ENCODE results near the gene CLEC18B.
A peak's percentile ranks its signal among the peaks of the same experiment; 100 is the strongest.
"Not testable (repeated sequence)": the region's sequence is repeated elsewhere in the genome, so short reads cannot be mapped to it uniquely, and the experiment has no call there.

Gene CLEC18B

DNA sequence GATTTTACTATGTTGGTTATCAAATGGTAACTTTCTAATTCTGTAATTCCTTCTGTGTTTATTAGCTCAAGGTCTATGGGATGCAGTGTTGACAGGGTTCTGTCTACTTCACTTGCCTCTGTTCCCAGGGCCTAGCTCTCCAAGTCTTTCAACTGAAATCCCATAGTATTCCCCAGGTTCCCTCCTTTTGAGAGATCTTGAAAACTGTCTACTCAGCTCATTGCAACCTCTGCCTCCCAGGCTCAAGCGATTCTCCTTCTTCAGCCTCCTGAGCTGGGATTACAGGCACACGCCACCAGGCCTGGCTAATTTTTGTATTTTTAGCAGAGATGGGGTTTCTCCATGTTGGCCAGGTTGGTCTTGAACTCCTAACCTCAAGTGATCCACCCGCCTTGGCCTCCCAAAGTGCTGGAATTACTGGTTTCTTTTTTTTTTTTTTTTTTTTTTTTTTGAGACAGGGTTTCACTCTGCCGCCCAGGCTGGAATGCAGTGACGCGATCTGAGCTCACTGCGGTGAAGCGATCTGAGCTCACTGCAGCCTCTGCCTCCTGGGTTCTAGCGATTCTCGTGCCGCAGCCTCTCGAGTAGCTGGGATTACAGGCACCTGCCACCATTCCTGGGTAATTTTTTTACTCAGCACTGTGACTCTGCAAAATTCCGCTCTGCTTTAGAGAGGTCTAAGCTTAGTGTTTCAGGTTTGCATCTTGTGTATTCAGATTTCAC is 22.5 kb upstream of the CLEC18B start:
- not testable (repeated sequence) for DNase-seq (ENCODE audit: low read depth in 2 of 2)

GRCh38 chr16:74439685-74440084 is 18.4 kb upstream of the CLEC18B start:
- DNase-seq (ENCODE audit: low read depth in 2 of 2) = no peak

- no peak for DNase-seq (ENCODE audit: low read depth in 2 of 2)
Measured at GRCh38 chr16:74438492-74438979, 17.3 kb upstream of the CLEC18B start.

- no peak for DNase-seq (ENCODE audit: low read depth in 2 of 2)
Measured at GRCh38 chr16:74431516-74431915, 10.2 kb upstream of the CLEC18B start.

DNA sequence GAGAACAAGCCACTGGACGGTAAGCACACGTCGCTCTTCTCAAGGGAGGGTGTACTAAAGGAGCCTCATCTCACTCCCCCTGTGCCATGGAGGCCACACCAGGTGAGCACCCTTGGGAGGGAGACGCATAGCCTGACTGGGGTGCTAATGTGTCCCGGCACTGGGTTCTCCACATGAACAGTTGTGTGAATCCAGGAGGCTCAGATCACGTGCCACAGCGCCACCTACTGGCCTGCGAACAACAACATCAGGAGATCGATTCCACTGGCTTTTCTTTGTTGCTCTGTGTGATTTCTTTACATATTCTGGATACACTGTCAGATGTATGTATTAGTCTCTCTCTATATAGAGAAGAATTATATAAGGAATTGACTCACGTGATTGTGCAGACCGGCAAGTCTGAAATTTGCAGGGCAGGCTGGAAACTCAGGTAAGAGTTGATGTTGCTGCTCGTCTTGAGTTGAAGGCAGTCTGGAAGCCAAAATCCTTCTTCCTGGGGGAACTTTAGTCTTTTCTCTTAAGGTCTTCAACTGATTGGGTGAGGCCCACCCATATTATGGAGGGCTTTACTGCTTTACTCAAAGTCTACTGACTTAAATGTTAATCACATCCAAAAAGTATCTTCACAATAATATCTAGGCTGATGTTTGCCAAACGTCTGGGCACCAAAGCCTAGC is 8.9 kb upstream of the CLEC18B start:
- peak; percentile 5 to 11 for DNase-seq (ENCODE audit: low read depth in 2 of 2)

- DNase-seq (ENCODE audit: low read depth in 2 of 2) = not testable (repeated sequence)
Measured at GRCh38 chr16:74428493-74428892, 7.2 kb upstream of the CLEC18B start.

DNA sequence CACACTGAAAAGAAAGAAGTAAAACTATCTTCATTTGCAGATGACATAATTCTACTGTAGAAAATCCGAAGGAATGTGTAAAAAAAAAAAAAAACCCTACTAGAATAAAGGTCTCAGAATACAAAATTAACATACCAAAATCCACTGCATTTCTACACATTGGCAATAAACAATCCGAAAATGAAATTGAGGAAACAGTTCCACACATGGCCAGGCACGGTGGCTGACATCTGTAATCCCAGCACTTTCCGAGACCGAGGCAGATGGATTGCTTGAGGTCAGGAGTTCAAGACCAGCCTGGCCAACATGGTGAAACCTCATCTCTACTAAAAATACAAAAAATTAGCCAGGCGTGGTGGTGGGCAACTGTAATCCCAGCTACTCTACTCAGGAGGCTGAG is 4.5 kb upstream of the CLEC18B start:
- DNase-seq (ENCODE audit: low read depth in 2 of 2) = not testable (repeated sequence)

GRCh38 chr16:74423721-74424120 is 2.4 kb upstream of the CLEC18B start:
- not testable (repeated sequence) for DNase-seq (ENCODE audit: low read depth in 2 of 2)

- not testable (repeated sequence) for DNase-seq (ENCODE audit: low read depth in 2 of 2)
Measured at GRCh38 chr16:74422086-74422485, 808 bp upstream of the CLEC18B start.

DNA sequence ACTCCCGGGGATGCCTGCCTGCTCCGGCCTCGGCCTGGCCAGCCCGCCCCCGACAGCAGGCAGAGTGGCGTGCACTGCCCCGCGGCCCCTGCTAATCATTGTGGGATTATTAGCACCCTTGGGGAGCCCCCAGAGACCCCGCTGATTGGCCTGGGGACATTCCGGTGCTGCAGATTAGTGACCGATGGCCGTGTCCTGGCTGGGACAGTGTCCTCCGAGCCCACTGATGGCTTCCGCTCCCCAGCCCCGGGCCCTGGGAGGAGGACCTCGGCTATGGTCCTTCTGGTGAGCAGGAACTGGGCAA is 156 bp upstream of the CLEC18B start:
- not testable (repeated sequence) for DNase-seq (ENCODE audit: low read depth in 2 of 2)

DNA sequence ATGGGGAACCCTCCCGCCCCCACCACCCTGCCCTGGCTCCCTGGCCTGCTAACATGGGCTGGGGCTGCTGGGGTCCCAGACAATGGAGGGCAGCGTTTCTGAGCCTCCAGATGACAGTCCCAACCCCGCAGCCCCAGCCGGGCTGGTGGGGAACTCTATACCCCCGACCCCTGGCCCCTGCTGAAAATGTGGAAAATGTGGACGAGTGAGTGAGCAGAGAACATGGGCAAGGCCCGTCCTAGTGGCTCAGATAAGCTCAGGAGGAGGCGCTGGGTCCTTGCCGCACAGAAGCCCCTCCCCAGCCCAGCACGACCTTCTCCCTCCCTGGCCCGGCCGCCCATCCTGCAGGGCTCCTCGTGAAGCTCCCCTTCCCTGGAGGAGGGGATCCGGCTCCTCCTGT is 1.5 kb downstream of the CLEC18B start:
- DNase-seq (ENCODE audit: low read depth in 2 of 2) = not testable (repeated sequence)

DNA sequence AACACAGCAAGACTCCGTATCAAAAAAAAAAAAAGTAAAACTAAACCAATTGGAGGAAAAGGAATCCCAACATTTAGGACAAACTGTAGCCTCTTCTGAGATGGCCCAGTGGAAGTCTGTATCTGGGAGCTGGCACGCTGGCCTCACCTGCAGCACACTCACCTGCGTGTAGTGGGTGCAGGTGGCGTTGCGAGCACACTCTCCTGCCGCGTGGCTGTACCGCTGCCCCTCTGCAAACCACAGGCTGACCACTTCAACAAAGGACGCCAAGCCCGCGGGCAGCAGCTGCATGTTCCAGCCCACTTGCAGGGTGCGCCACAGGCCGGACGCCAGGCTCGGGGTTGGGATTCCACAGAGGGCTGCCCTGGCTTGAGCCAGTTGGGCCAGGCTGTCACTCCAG is 3.4 kb downstream of the CLEC18B start:
- DNase-seq (ENCODE audit: low read depth in 2 of 2) = not testable (repeated sequence)

DNA sequence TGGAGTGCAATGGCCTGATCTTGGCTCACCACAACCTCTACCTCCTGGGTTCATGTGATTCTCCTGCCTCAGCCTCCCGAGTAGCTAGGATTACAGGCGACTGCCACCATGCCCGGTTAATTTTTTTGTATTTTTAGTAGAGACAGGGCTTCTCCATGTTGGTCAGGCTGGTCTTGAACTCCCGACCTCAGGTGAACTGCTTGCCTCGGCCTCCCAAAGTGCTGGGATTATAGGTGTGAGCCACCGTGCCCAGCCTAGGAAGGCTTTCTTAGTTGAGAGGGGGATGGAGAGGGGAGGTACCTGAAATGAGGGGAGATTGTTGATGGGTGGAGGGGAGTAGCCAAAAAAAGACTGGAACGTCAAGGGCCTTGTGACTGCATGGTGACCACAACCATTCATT is 7.4 kb downstream of the CLEC18B start:
- DNase-seq (ENCODE audit: low read depth in 2 of 2) = not testable (repeated sequence)

DNA sequence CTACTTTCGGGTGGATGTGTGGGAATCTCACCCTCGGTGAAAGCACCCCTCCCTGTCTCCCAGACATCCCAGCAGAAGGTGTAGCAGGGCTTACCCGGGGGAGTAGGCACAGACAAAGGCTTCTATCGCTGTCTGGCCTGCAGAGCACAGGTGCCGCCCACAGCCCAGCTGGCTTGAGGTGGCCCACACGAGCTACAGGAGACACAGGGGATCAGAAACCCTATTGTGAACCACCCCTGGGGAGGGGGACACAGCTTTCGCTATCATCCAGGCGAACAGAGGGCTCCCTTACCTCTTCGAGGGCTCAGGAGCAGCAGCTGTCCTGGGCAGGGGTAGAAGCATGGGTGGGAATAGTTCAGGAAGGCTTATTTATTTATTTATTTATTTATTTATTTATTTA is 7.8 kb downstream of the CLEC18B start:
- DNase-seq (ENCODE audit: low read depth in 2 of 2) = not testable (repeated sequence)

GRCh38 chr16:74412775-74413390 is 8.4 kb downstream of the CLEC18B start:
- DNase-seq (ENCODE audit: low read depth in 2 of 2) = not testable (repeated sequence)

- not testable (repeated sequence) for DNase-seq (ENCODE audit: low read depth in 2 of 2)
Measured at GRCh38 chr16:74412138-74412774, 9.0 kb downstream of the CLEC18B start.

DNA sequence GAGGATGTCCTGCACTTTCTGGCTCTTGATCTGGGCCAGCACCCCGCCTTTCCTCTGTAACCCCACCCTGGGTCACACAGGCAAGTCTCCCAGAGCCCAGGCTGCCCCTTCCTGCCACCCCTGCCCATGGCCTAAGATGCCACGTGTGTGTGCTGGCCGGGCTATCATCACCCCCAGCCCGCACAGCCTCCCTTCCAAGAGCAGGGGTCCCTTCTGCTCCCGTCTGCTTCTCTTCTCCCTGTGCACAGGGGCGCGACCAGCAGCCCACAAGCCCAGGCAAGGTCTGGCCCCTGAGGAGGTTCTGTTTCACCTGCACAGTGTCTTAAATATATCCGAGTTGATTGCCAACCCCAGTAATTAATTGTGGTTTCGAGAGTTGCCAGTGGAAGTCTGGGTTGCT is 10.3 kb downstream of the CLEC18B start:
- not testable (repeated sequence) for DNase-seq (ENCODE audit: low read depth in 2 of 2)

GRCh38 chr16:74410057-74410957 is 11.0 kb downstream of the CLEC18B start:
- not testable (repeated sequence) for DNase-seq (ENCODE audit: low read depth in 2 of 2)

- DNase-seq (ENCODE audit: low read depth in 2 of 2) = not testable (repeated sequence)
Measured at GRCh38 chr16:74409185-74409981, 11.9 kb downstream of the CLEC18B start.

DNA sequence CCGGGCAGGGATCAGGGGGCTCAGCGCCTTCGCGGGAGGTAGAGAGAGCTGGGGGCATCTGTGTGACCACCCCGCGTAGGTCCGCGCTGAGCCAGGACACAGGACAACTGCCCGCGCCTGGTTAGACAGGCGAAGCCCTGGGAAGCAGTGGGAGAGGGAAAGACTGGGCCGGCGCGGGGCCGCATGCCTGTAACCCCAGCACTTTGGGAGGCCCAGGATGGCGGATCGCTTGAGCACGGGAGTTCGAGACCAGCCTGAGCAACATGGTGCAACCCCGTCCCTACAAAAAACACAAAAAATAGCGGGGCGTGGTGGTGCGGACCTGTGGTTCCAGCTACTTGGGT is 13.9 kb downstream of the CLEC18B start:
- DNase-seq (ENCODE audit: low read depth in 2 of 2) = not testable (repeated sequence)

All from stimulated activated CD4-positive, alpha-beta T cell treated with anti-CD3 and anti-CD28 coated beads, Interleukin-1b, Interleukin-23, amount 100 ng/mL, for 1 hour (primary cell).